HepG2 (cell line): ENCODE measurements around the gene SP7. TPM values are rescaled to one million over a fixed set of nuclear protein-coding genes. Genes with fewer than 3 reads are reported as not detected.

Experiments used
- ATAC-seq: fragments of 200-7000 bp; cut with Tn5 transposase; 3 replicates; pipeline ENCODE4 v1.9.1; 2020; ENCODE audit warnings: mild to moderate bottlenecking, moderate library complexity
- BruUV-seq: library from RNA; stranded (reverse); fragments of 400-500 nt; replicated peaks from 2 replicates; lab custom pipeline; 2021; lab: Mats Ljungman, UMichigan
- CTCF ChIA-PET: fragments of 300-600 bp; formaldehyde crosslinking; extraction: SDS; loops from one replicate; lab custom pipeline; 2021; ENCODE audit warnings: low total read pairs, inconsistent platforms, low intra/inter-chr PET ratio; lab: Yijun Ruan, JAX
- POLR2A ChIA-PET: fragments of 350-600 bp; sonication (Branson Sonifier 250); formaldehyde crosslinking; loops from one replicate; lab custom pipeline; 2020; ENCODE audit warnings: antibody characterized with exemption, inconsistent platforms; lab: Yijun Ruan, JAX
- DNase-seq: peaks from one replicate; pipeline ENCODE4 v3.0.0-alpha.2; 2015; ENCODE audit warnings: low spot score
- FAIRE-seq: peaks from 3 replicates; lab custom pipeline; 2011; peaks lifted over from hg19 to GRCh38; lab: Jason Lieb, UNC
- H2AFZ ChIP-seq: one replicate; pipeline ENCODE4 v1.6.1; 2011; ENCODE audit warnings: low read length, inconsistent platforms
- H3K27ac ChIP-seq: fragments of 300-600 bp; 3 replicates; pipeline ENCODE4 v1.8.0; 2011; ENCODE audit warnings: mixed run types, mild to moderate bottlenecking, mixed read lengths, low read length, inconsistent platforms; ENCODE audit not compliant: insufficient read depth; ENCODE audit errors: extremely low read length
- H3K27me3 ChIP-seq, 2 experiments: fragments of 200-600 bp in 1 of 2; 2 replicates in 1 of 2; 3 replicates in 1 of 2; pipeline versions ENCODE4 v1.6.0 to v1.8.0; 2011; ENCODE audit warnings: low read length in 2 of 2, mild to moderate bottlenecking in 2 of 2, moderate library complexity in 2 of 2, inconsistent platforms in 1 of 2; ENCODE audit not compliant: insufficient read depth in 2 of 2, control insufficient read depth in 1 of 2
- H3K36me3 ChIP-seq, 2 experiments: fragments of 200-600 bp in 1 of 2; replicated peaks in 1 of 2; 2 replicates in 1 of 2; 3 replicates in 1 of 2; pipeline versions ENCODE4 v1.5.1 to v1.8.0; 2011; ENCODE audit warnings: low read length in 2 of 2, inconsistent platforms in 1 of 2; ENCODE audit not compliant: insufficient read depth in 2 of 2, control insufficient read depth in 1 of 2
- H3K4me1 ChIP-seq: 2 replicates; pipeline ENCODE4 v1.5.1; 2012; ENCODE audit warnings: low read length, inconsistent platforms; ENCODE audit not compliant: insufficient read depth
- H3K4me2 ChIP-seq: 2 replicates; pipeline ENCODE4 v1.6.0; 2011; ENCODE audit warnings: low read depth, low read length, inconsistent platforms
- H3K4me3 ChIP-seq, 3 experiments: fragments of 200-600 bp in 1 of 3; sonication (generic), shearing (Covaris generic) in 1 of 3; replicated peaks in 1 of 3; 2 replicates each; pipeline ENCODE4 v1.5.1; 2011 to 2016; ENCODE audit warnings: low read length in 3 of 3, inconsistent platforms in 2 of 3, low read depth in 2 of 3, mild to moderate bottlenecking in 2 of 3, control low read depth in 1 of 3, mixed read lengths in 1 of 3; ENCODE audit not compliant: insufficient read depth in 1 of 3
- H3K79me2 ChIP-seq: one replicate; pipeline ENCODE4 v1.6.1; 2011; ENCODE audit warnings: low read length, inconsistent platforms; ENCODE audit not compliant: insufficient read depth
- H3K9ac ChIP-seq: 2 replicates; pipeline ENCODE4 v1.6.0; 2011; ENCODE audit warnings: mild to moderate bottlenecking, low read depth, low read length, inconsistent platforms; ENCODE audit not compliant: insufficient read depth
- H3K9me3 ChIP-seq: 2 replicates; pipeline ENCODE4 v1.5.1; 2012; ENCODE audit warnings: mild to moderate bottlenecking, low read length
- H4K20me1 ChIP-seq: 2 replicates; pipeline ENCODE4 v1.6.0; 2011; ENCODE audit warnings: inconsistent platforms, mild to moderate bottlenecking, low read length, moderate library complexity; ENCODE audit not compliant: insufficient read depth
- BORCS8-MEF2B ChIP-seq: sonication (generic); formaldehyde crosslinking; IDR thresholded peaks from 2 replicates; pipeline ENCODE4 v1.8.0; 2022; ENCODE audit warnings: mild to moderate bottlenecking, missing genetic modification reagents
- CTCF ChIP-seq: sonication (generic); formaldehyde crosslinking; IDR thresholded peaks from 2 replicates; pipeline ENCODE4 v1.5.0; 2020; ENCODE audit warnings: mild to moderate bottlenecking, missing genetic modification reagents, moderate library complexity
- GRHL1 ChIP-seq: sonication (generic); formaldehyde crosslinking; conservative IDR thresholded peaks from 2 replicates; pipeline ENCODE4 v1.8.0; 2022; ENCODE audit warnings: missing genetic modification reagents
- JUN ChIP-seq: sonication (generic); formaldehyde crosslinking; IDR thresholded peaks from 2 replicates; pipeline ENCODE4 v1.4.0; 2020; ENCODE audit warnings: mild to moderate bottlenecking, missing genetic modification reagents
- PATZ1 ChIP-seq: sonication (generic); formaldehyde crosslinking; IDR thresholded peaks from 2 replicates; pipeline ENCODE4 v1.4.0; 2020; ENCODE audit warnings: missing genetic modification reagents
- SP2 ChIP-seq: sonication (generic); formaldehyde crosslinking; IDR thresholded peaks from 2 replicates; pipeline ENCODE4 v1.5.1; 2020; ENCODE audit warnings: mild to moderate bottlenecking, missing genetic modification reagents
- SRSF4 ChIP-seq: fragments of 200-400 bp; formaldehyde crosslinking; IDR thresholded peaks from one replicate; pipeline ENCODE4 v1.6.1; 2018; ENCODE audit warnings: mild to moderate bottlenecking, low read depth, low read length, moderate library complexity; ENCODE audit not compliant: poor library complexity, severe bottlenecking
- TCF12 ChIP-seq, 2 experiments: fragments of 450-650 bp in 1 of 2; sonication (generic) in 1 of 2; formaldehyde crosslinking in 1 of 2; IDR thresholded peaks; 2 replicates each; pipeline versions ENCODE4 v1.6.1 to v1.8.0; 2017 to 2022; ENCODE audit warnings: antibody characterized with exemption in 1 of 2, mild to moderate bottlenecking in 1 of 2, missing genetic modification reagents in 1 of 2, moderate library complexity in 1 of 2
- TEAD3 ChIP-seq: optimal IDR thresholded peaks from 2 replicates; pipeline ENCODE3; 2016; ENCODE audit warnings: borderline replicate concordance
- ZFP36 ChIP-seq: fragments of 150-350 bp; IDR thresholded peaks from 2 replicates; pipeline ENCODE4 v1.6.1; 2018; ENCODE audit warnings: borderline replicate concordance, low read length, low read depth; ENCODE audit not compliant: partially characterized antibody
- ZKSCAN1 ChIP-seq: fragments of 150-350 bp; IDR thresholded peaks from 2 replicates; pipeline ENCODE4 v1.6.1; 2014; ENCODE audit warnings: low read length
- ZNF276 ChIP-seq: sonication (generic); formaldehyde crosslinking; IDR thresholded peaks from 2 replicates; pipeline ENCODE4 v1.4.0; 2020; ENCODE audit warnings: mild to moderate bottlenecking, low read depth, missing genetic modification reagents
- ZNF547 ChIP-seq: sonication (generic); formaldehyde crosslinking; IDR thresholded peaks from 2 replicates; pipeline ENCODE4 v1.5.1; 2020; ENCODE audit warnings: mild to moderate bottlenecking, missing genetic modification reagents
- ZNF724P ChIP-seq: sonication (generic); formaldehyde crosslinking; IDR thresholded peaks from 2 replicates; pipeline ENCODE4 v1.8.0; 2022; ENCODE audit warnings: missing genetic modification reagents, borderline replicate concordance
- ZNF782 ChIP-seq: sonication (generic); formaldehyde crosslinking; IDR thresholded peaks from 2 replicates; pipeline ENCODE4 v1.4.0; 2020; ENCODE audit warnings: missing genetic modification reagents, mild to moderate bottlenecking, borderline replicate concordance
- WGBS: methylation state at CpG from one replicate; pipeline ENCODE4 v1.1.6; 2017; ENCODE audit warnings: low lambda C conversion rate; 5-methylcytosine and 5-hydroxymethylcytosine counted together
- in situ Hi-C: cut with HindIII; loops from 2 replicates; pipeline ENCODE4 v1.10.0; 2017; ENCODE audit warnings: low pct_unique_long_range_greater_than_20kb; ENCODE audit not compliant: extremely low pct_ligation_motif_present
- intact Hi-C: fragments of 100-400 bp; cut with micrococcal nuclease; formaldehyde crosslinking; loops from one replicate; pipeline ENCODE4 v1.10.0; 2022; ENCODE audit not compliant: unreplicated experiment
- polyA plus RNA-seq, 8 experiments: library from polyadenylated mRNA; depleted of rRNA in 3 of 8; stranded (reverse) in 7 of 8; unstranded in 1 of 8; fragments of >200 nt; fragmentation: Illumina TruSeq in 4 of 8; extraction: Trizol in 4 of 8; gene quantifications; 2 replicates each; pipeline versions ENCODE4 v1.2.1 to v1.2.3, GENCODE V29; 2011 to 2016; ENCODE audit warnings: low read depth in 4 of 8, missing spikeins in 1 of 8, mixed read lengths in 1 of 8; ENCODE audit not compliant: insufficient read depth in 1 of 8
- total RNA-seq, 5 experiments: library from RNA; depleted of rRNA; stranded (reverse); fragments of >200 nt; fragmentation: Illumina TruSeq; extraction: Trizol; gene quantifications; 2 replicates each; pipeline ENCODE4 v1.2.3, GENCODE V29; 2016; ENCODE audit warnings: low read depth in 1 of 5

The SP7 gene
- total and polyA plus RNA-seq, 2 of the 13 experiments (the other 11 are each of a cell fraction or from before 2014, with no cell fraction given), result not detected

- ChIA-PET CTCF (no interaction called here), POLR2A (interaction anchor here (0.6 kb wide), 1 partner anchor 93 kb away, joined by 3 read pairs; no protein-coding TSS in a partner anchor)
- no peak for TF ChIP-seq ZNF276 (CRISPR knock-in tag)
- TF ChIP-seq TCF12 (IDR thresholded peaks at IDR 0.05), result no peak
- no peak for TF ChIP-seq TCF12 (CRISPR knock-in tag; IDR thresholded peaks at IDR 0.05)
- TF ChIP-seq ZNF782, result no peak
- TF ChIP-seq ZFP36, result no peak
- TF ChIP-seq JUN (CRISPR knock-in tag), result no peak
- TF ChIP-seq PATZ1 (CRISPR knock-in tag), result no peak
- no peak for TF ChIP-seq SP2 (CRISPR knock-in tag)
- no peak for TF ChIP-seq BORCS8-MEF2B (CRISPR knock-in tag)
- TF ChIP-seq CTCF (CRISPR knock-in tag), result no peak
- no peak for TF ChIP-seq ZKSCAN1
- TF ChIP-seq ZNF724P (CRISPR knock-in tag), result no peak
- TF ChIP-seq TEAD3 (CRISPR knock-in tag), result no peak
- TF ChIP-seq GRHL1 (CRISPR knock-in tag), result no peak
- TF ChIP-seq SRSF4, result no peak
- TF ChIP-seq ZNF547, result no peak
Observed at GRCh38 chr12:53347905-53348304, 11.8 kb upstream of the SP7 start.

More at GRCh38 chr12:53347905-53348304, 11.8 kb upstream of the SP7 start:
- H3K27ac ChIP-seq, result no peak overlapping the region
- peaks cover 21% of the 10 kb centered on the region for H3K4me1 ChIP-seq
- WGBS, result 55% methylated on average over 4 of the region's 4 CpGs
- FAIRE-seq, result no peak
- no peak overlapping the region for H3K9ac ChIP-seq
- no peaks in the 10 kb centered on the region for H4K20me1 ChIP-seq
- BruUV-seq, result no TSS peak
- H2AFZ ChIP-seq, result no peak overlapping the region
- H3K36me3 ChIP-seq, result no peaks in the 10 kb centered on the region
- no peaks in the 10 kb centered on the region for H3K79me2 ChIP-seq
- H3K4me2 ChIP-seq, result no peak overlapping the region
- intact Hi-C loops (loop anchor here (2.0 kb wide), 1 partner anchor 153 kb away; the partner anchor contains the start of gene TARBP2), in situ Hi-C loops (loop anchor here (5.0 kb wide), 1 partner anchor 74 kb away; the partner anchor contains the start of gene AMHR2)
- no peak for DNase-seq
- H3K9me3 ChIP-seq, result no peaks in the 10 kb centered on the region
- H3K27me3 ChIP-seq, result peaks cover 1 to 21% of the 10 kb centered on the region in 2 experiments; a peak in 4 of 5 replicates
- no peak overlapping the region for H3K4me3 ChIP-seq
- ATAC-seq, result no peak
